Esophagus (tissue), 2 donors: Measurements from ENCODE around the gene NOP16. TPM values are rescaled to one million over a fixed set of nuclear protein-coding genes. Genes with fewer than 3 reads are reported as not detected.

Experiments used
- H3K27ac ChIP-seq, 2 donors: one replicate each; pipeline ENCODE4 v1.5.1; 2013; ENCODE audit warnings: low read depth in 2 of 2, mild to moderate bottlenecking in 2 of 2, inconsistent platforms in 1 of 2, low read length in 1 of 2, moderate library complexity in 1 of 2
- H3K27me3 ChIP-seq, 2 donors: one replicate each; pipeline ENCODE4 v1.6.1; 2013; ENCODE audit warnings: low read length in 2 of 2, control low read depth in 1 of 2, mild to moderate bottlenecking in 1 of 2; ENCODE audit not compliant: insufficient read depth in 2 of 2, control insufficient read depth in 1 of 2
- H3K36me3 ChIP-seq, 2 donors: one replicate each; pipeline ENCODE4 v1.6.1; 2013; ENCODE audit warnings: low read length in 1 of 2; ENCODE audit not compliant: control insufficient read depth in 2 of 2, insufficient read depth in 2 of 2
- H3K4me1 ChIP-seq, 2 donors: one replicate each; pipeline ENCODE4 v1.6.1; 2013; ENCODE audit warnings: low read length in 1 of 2; ENCODE audit not compliant: control insufficient read depth in 2 of 2, insufficient read depth in 2 of 2
- H3K4me3 ChIP-seq, 2 donors: one replicate each; pipeline ENCODE4 v1.5.1; 2013; ENCODE audit warnings: low read length in 2 of 2, mild to moderate bottlenecking in 2 of 2, low read depth in 1 of 2, moderate library complexity in 1 of 2
- H3K9me3 ChIP-seq, 2 donors: one replicate each; pipeline ENCODE4 v1.6.1; 2013; ENCODE audit warnings: mild to moderate bottlenecking in 2 of 2, low read depth in 1 of 2, low read length in 1 of 2, moderate library complexity in 1 of 2; ENCODE audit not compliant: control insufficient read depth in 2 of 2, insufficient read depth in 1 of 2
- WGBS, 2 donors: extraction: QIAGEN DNeasy Blood & Tissue Kit; methylation state at CpG; one replicate each; pipeline ENCODE4 v1.1.7; 2013; 5-methylcytosine and 5-hydroxymethylcytosine counted together
- polyA plus RNA-seq, 2 donors: library from polyadenylated mRNA; stranded (reverse); fragments of 200-250 nt; gene quantifications; one replicate each; pipeline ENCODE4 v1.2.3, GENCODE V29; 2013
- donor health status: healthy with polysubstance abuse.
- donor health status: Bipolar disorder and iron deficiency.

NOP16 gene
- polyA plus RNA-seq, result 10 to 100 TPM; 50.6 to 70.3 TPM

GRCh38 chr5:176388444-176389134 is at the start of gene NOP16, which contains the start of gene HIGD2A:
Gene NOP16, minus strand, starts transcription at chr5:176388598. Its CDS starts 59 bp downstream, at chr5:176388539.
Gene HIGD2A, plus strand, starts transcription at chr5:176388751. Its CDS starts 69 bp downstream, at chr5:176388820.
- H3K9me3 ChIP-seq, result no peaks in the 10 kb centered on the region
- H3K36me3 ChIP-seq, result peaks cover 4 to 38% of the 10 kb centered on the region in 2 donors
- WGBS, 2 donors, result 0% methylated on average over 47 of the region's 47 CpGs
- peak within 1 kb of the TSS; percentile 75 to 81 for H3K4me3 ChIP-seq
- H3K4me1 ChIP-seq, result peaks cover 0 to 2% of the 10 kb centered on the region in 2 donors
- peak within 1 kb of the TSS; percentile 99 to 100 for H3K27ac ChIP-seq
- no peaks in the 10 kb centered on the region for H3K27me3 ChIP-seq

GRCh38 chr5:176436656-176437055 is 48.3 kb upstream of the NOP16 start:
- H3K27ac ChIP-seq, result no peak overlapping the region
- H3K36me3 ChIP-seq, result no peaks in the 10 kb centered on the region
- WGBS, 2 donors, result 28% methylated on average over 5 of the region's 5 CpGs
- no peaks in the 10 kb centered on the region for H3K9me3 ChIP-seq
- no peaks in the 10 kb centered on the region for H3K27me3 ChIP-seq
- H3K4me1 ChIP-seq, result no peaks in the 10 kb centered on the region
- no peak overlapping the region for H3K4me3 ChIP-seq

GRCh38 chr5:176432707-176433106 is 44.3 kb upstream of the NOP16 start:
- no peaks in the 10 kb centered on the region for H3K36me3 ChIP-seq
- WGBS, 2 donors, result 92 to 93% methylated on average over 4 of the region's 5 CpGs
- H3K4me1 ChIP-seq, result no peaks in the 10 kb centered on the region
- no peak overlapping the region for H3K4me3 ChIP-seq
- H3K9me3 ChIP-seq, result no peaks in the 10 kb centered on the region
- no peaks in the 10 kb centered on the region for H3K27me3 ChIP-seq
- H3K27ac ChIP-seq, result no peak overlapping the region

GRCh38 chr5:176429972-176430371 is 41.6 kb upstream of the NOP16 start:
- H3K9me3 ChIP-seq, result no peaks in the 10 kb centered on the region
- H3K27me3 ChIP-seq, result no peaks in the 10 kb centered on the region
- H3K4me3 ChIP-seq, result no peak overlapping the region
- no peak overlapping the region for H3K27ac ChIP-seq
- no peaks in the 10 kb centered on the region for H3K4me1 ChIP-seq
- 66 to 69% methylated on average over 4 of the region's 4 CpGs for WGBS, 2 donors
- H3K36me3 ChIP-seq, result no peaks in the 10 kb centered on the region

- no peaks in the 10 kb centered on the region for H3K4me1 ChIP-seq
- no peaks in the 10 kb centered on the region for H3K9me3 ChIP-seq
- no peaks in the 10 kb centered on the region for H3K27me3 ChIP-seq
- no peak overlapping the region for H3K4me3 ChIP-seq
- no peak overlapping the region for H3K27ac ChIP-seq
- no peaks in the 10 kb centered on the region for H3K36me3 ChIP-seq
- WGBS, 2 donors, result 59 to 77% methylated on average over 4 of the region's 4 CpGs
Observed at GRCh38 chr5:176427971-176428370, 39.6 kb upstream of the NOP16 start.

- no peaks in the 10 kb centered on the region for H3K9me3 ChIP-seq
- H3K4me1 ChIP-seq, result no peaks in the 10 kb centered on the region
- H3K36me3 ChIP-seq, result no peaks in the 10 kb centered on the region
- no peaks in the 10 kb centered on the region for H3K27me3 ChIP-seq
- H3K4me3 ChIP-seq, result no peak overlapping the region
- 66 to 85% methylated on average over 1 of the region's 1 CpG for WGBS, 2 donors
- H3K27ac ChIP-seq, result no peak overlapping the region
Observed at GRCh38 chr5:176426876-176427275, 38.5 kb upstream of the NOP16 start.

GRCh38 chr5:176425791-176426190 is 37.4 kb upstream of the NOP16 start:
- Histone ChIP-seq H3K27ac (no peak overlapping the region), H3K9me3 (no peaks in the 10 kb centered on the region), H3K4me3 (no peak overlapping the region), H3K4me1 (no peaks in the 10 kb centered on the region), H3K27me3 (no peaks in the 10 kb centered on the region), H3K36me3 (no peaks in the 10 kb centered on the region)
- WGBS, 2 donors, result 87 to 88% methylated on average over 1 of the region's 1 CpG

GRCh38 chr5:176425138-176425537 is 36.7 kb upstream of the NOP16 start:
- no peaks in the 10 kb centered on the region for H3K9me3 ChIP-seq
- no peak overlapping the region for H3K27ac ChIP-seq
- WGBS, 2 donors, result 70 to 91% methylated on average over 1 of the region's 1 CpG
- no peaks in the 10 kb centered on the region for H3K27me3 ChIP-seq
- H3K36me3 ChIP-seq, result no peaks in the 10 kb centered on the region
- no peaks in the 10 kb centered on the region for H3K4me1 ChIP-seq
- H3K4me3 ChIP-seq, result no peak overlapping the region

- WGBS, 2 donors, result 75 to 77% methylated on average over 3 of the region's 3 CpGs
- Histone ChIP-seq H3K27me3 (no peaks in the 10 kb centered on the region), H3K9me3 (no peaks in the 10 kb centered on the region), H3K36me3 (no peaks in the 10 kb centered on the region), H3K4me3 (no peak overlapping the region), H3K27ac (no peak overlapping the region), H3K4me1 (no peaks in the 10 kb centered on the region)
Observed at GRCh38 chr5:176424181-176424580, 35.8 kb upstream of the NOP16 start.

- H3K4me1 ChIP-seq, result peaks cover 0 to 7% of the 10 kb centered on the region in 2 donors
- H3K36me3 ChIP-seq, result no peaks in the 10 kb centered on the region
- WGBS, 2 donors, result 64% methylated on average over 2 of the region's 2 CpGs
- H3K4me3 ChIP-seq, result no peak overlapping the region
- no peaks in the 10 kb centered on the region for H3K9me3 ChIP-seq
- no peak overlapping the region for H3K27ac ChIP-seq
- no peaks in the 10 kb centered on the region for H3K27me3 ChIP-seq
Observed at GRCh38 chr5:176420972-176421544, 32.7 kb upstream of the NOP16 start.
